Brain microvascular endothelial cell (primary cell): ENCODE data around the gene ATXN8OS.

Experiments
- DNase-seq: peaks from one replicate; pipeline ENCODE4 v3.0.0-alpha.2; 2020
- H3K27ac ChIP-seq: fragments of 250-450 bp; sonication (Bioruptor Pico); 2 replicates; pipeline ENCODE4 v1.5.1; 2020; ENCODE audit warnings: mild to moderate bottlenecking, moderate library complexity
- H3K27me3 ChIP-seq: fragments of 250-450 bp; sonication (Bioruptor Pico); replicated peaks from 2 replicates; pipeline ENCODE4 v1.5.1; 2020; ENCODE audit warnings: mild to moderate bottlenecking
- H3K36me3 ChIP-seq: fragments of 250-450 bp; sonication (Bioruptor Pico); replicated peaks from 2 replicates; pipeline ENCODE4 v1.5.1; 2020; ENCODE audit warnings: mild to moderate bottlenecking
- H3K4me3 ChIP-seq: 2 replicates; pipeline ENCODE4 v1.5.1; 2011; ENCODE audit warnings: low read depth, mild to moderate bottlenecking, control low read depth, low read length, moderate library complexity
- CTCF ChIP-seq: IDR thresholded peaks from 2 replicates; pipeline ENCODE4 v1.5.1; 2011; ENCODE audit warnings: low read depth, mild to moderate bottlenecking, moderate library complexity, low read length, control low read depth, inconsistent platforms; ENCODE audit errors: missing control alignments
- in situ Hi-C: cut with HindIII; loops from 2 replicates; pipeline ENCODE4 v1.10.0; 2017; ENCODE audit warnings: low sequenced_read_pairs, low pct_ligation_motif_present

Gene ATXN8OS

GRCh38 chr13:70098669-70099068 is 9.0 kb upstream of the ATXN8OS start:
- peak; percentile 24 for TF ChIP-seq CTCF
- DNase-seq, result no peak

DNA sequence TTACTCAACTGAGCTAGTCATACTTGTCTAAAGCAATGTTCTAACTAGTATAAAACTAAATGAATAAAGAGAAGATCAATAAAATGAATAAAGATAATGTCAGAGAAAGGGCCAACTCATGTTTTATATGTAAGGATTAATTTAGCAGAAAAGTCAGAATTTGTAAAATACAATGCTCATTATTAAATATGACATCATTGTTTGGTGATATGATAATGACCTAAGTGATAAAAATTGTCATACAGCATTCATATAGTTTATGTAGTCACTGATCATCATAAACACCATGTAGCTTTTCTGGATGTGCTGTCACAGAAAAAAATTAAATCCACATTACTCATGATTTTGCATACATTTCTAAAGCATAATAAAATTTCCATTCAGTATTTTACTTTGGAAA is 3.1 kb upstream of the ATXN8OS start:
- H3K27me3 ChIP-seq, result no peaks in the 10 kb centered on the region
- TF ChIP-seq CTCF, result no peak
- no peak overlapping the region for H3K4me3 ChIP-seq
- no peaks in the 10 kb centered on the region for H3K36me3 ChIP-seq
- no peak overlapping the region for H3K27ac ChIP-seq
- in situ Hi-C loops, result no loop called here
- DNase-seq, result no peak

More at GRCh38 chr13:70098669-70099068, 9.0 kb upstream of the ATXN8OS start:
- H3K27me3 ChIP-seq, result no peaks in the 10 kb centered on the region
- no peaks in the 10 kb centered on the region for H3K36me3 ChIP-seq
- H3K4me3 ChIP-seq, result no peak overlapping the region
- no peak overlapping the region for H3K27ac ChIP-seq
- in situ Hi-C loops, result no loop called here

- H3K4me3 ChIP-seq, result peak overlapping the region; percentile 37
- in situ Hi-C loops, result no loop called here
- H3K27me3 ChIP-seq, result no peaks in the 10 kb centered on the region
- no peak for DNase-seq
- H3K27ac ChIP-seq, result no peak overlapping the region
- TF ChIP-seq CTCF, result no peak
- no peaks in the 10 kb centered on the region for H3K36me3 ChIP-seq
Measured at GRCh38 chr13:70107125-70107497, 515 bp upstream of the ATXN8OS start.

- H3K4me3 ChIP-seq, result peak within 1 kb of the TSS; percentile 37
- H3K27me3 ChIP-seq, result no peaks in the 10 kb centered on the region
- no peak within 1 kb of the TSS for H3K27ac ChIP-seq
- no peak for DNase-seq
- in situ Hi-C loops, result no loop called here
- TF ChIP-seq CTCF, result no peak
- H3K36me3 ChIP-seq, result no peaks in the 10 kb centered on the region
Measured at GRCh38 chr13:70108356-70109105, 905 bp downstream of the ATXN8OS start, which contains the start of gene KLHL1. Gene KLHL1, minus strand, starts transcription at chr13:70108452. Its CDS starts 753 bp downstream, at chr13:70107699.

- no peaks in the 10 kb centered on the region for H3K36me3 ChIP-seq
- no peaks in the 10 kb centered on the region for H3K27me3 ChIP-seq
- in situ Hi-C loops, result no loop called here
- no peak for DNase-seq
- no peak overlapping the region for H3K27ac ChIP-seq
- no peak for TF ChIP-seq CTCF
- no peak overlapping the region for H3K4me3 ChIP-seq
Measured at GRCh38 chr13:70117338-70117905, 9.8 kb downstream of the ATXN8OS start.

DNA sequence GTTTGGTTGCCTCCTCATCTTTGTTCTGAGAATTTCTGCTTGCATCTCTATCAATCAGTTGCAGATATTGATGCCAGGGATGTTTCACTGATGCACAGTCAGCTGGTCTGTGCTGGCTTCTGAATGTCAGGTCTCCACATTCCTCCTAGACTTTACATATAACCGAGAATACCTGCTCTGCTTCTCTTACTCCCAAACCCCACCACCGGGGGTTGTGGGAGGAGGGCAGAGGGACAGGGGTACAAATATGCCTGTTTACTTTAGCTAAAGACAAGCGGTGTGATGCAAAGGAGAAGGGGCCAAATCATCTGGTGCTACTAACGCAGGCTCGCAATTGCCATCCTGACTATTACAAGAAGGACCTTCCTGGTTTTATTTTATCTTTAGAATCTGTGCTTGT is 18.1 kb downstream of the ATXN8OS start:
- TF ChIP-seq CTCF, result no peak
- no peak overlapping the region for H3K27ac ChIP-seq
- in situ Hi-C loops, result no loop called here
- no peak overlapping the region for H3K4me3 ChIP-seq
- no peaks in the 10 kb centered on the region for H3K27me3 ChIP-seq
- no peaks in the 10 kb centered on the region for H3K36me3 ChIP-seq
- no peak for DNase-seq
